Stimulated activated CD4-positive, alpha-beta T cell treated with anti-CD3 and anti-CD28 coated beads, Interleukin-12 subunit alpha, Interleukin-12 subunit beta, amount 100 ng/mL, for 48 hours (primary cell): ENCODE data around the gene TAGLN2.

Experiments
- DNase-seq, 3 donors: peaks; one replicate each; pipeline ENCODE4 v3.0.0-alpha.2; 2020; ENCODE audit warnings: low read depth in 2 of 3, low spot score in 1 of 3

The TAGLN2 gene

GRCh38 chr1:159879136-159879535, 46.2 kb downstream of the TAGLN2 start:
- DNase-seq, result no peak

DNA sequence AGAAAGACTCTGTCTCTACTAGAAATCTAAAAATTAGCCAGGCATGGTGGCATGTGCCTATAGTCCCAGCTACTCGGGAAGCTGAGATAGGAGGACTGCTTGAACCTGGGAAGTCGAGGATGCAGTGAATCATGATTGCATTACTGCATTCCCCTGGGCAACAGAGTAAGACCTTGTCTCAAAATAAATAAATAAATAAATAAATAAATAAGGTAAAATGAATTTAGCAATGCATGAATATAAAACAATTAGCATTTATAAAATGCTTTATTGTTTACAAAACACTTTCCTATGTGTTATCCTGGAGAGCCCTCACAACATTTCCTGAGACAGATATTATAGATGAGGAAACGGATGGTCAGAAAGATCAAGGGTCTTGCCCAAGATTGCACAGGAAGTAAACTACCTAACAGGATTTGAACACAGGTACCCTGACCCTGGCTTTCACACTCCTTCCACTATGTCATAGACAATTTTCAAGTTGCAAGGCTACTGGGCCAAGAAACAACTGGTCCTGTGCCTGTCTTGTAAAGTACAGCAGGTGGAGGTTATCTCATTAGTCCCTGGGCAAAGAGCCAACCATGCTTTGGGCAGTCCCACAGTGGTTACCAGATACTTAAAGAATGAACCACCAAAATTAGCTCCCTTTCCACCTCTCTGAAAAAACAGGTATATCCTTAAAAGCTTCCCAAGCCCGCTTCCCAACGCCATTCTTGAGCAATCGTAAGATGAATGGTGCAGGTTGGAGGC, 47.4 kb downstream of the TAGLN2 start:
- DNase-seq, result no peak

GRCh38 chr1:159873530-159874143, 51.7 kb downstream of the TAGLN2 start:
- no peak for DNase-seq

DNA sequence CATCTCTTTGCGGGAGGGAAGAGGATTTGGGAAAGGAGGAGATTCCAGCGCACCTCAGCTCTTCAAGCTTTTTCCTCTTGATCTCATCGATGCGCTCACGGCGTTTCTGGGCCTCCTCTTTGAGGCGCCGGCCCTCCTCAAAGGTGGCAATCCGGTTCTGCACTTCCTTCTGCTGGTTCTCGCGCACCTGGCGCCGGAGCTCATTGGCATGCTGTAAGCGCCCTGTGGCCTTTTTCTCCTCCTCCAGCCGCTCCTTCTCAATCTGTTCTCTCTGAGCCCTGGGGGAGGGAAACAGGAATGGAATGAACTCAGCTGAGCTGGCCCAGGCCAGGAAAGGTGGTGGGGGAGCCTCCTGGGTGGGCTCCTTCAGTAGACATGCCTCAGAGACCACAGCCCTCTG, 52.4 kb downstream of the TAGLN2 start:
- no peak for DNase-seq

- no peak for DNase-seq
Observed at GRCh38 chr1:159870704-159871103, 54.6 kb downstream of the TAGLN2 start.

DNA sequence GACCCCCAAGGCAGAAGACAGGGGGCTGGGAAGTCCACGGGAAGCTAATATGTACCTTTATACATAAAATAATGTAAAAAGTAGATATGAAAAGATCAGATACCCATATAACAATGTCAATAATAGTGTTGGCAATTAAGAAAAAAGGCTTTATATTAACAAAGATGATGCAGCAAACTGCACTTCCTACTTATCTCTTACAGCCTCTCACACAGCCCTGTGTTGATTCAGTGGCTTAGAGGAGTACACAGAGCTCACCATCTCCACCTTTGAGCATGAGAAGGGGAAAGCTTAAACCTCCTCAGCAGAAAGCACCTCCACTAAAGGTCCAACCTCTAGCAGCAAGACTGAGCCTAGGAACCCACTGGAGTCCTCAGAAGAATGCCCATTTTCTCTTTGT, 55.7 kb downstream of the TAGLN2 start:
- no peak for DNase-seq

DNA sequence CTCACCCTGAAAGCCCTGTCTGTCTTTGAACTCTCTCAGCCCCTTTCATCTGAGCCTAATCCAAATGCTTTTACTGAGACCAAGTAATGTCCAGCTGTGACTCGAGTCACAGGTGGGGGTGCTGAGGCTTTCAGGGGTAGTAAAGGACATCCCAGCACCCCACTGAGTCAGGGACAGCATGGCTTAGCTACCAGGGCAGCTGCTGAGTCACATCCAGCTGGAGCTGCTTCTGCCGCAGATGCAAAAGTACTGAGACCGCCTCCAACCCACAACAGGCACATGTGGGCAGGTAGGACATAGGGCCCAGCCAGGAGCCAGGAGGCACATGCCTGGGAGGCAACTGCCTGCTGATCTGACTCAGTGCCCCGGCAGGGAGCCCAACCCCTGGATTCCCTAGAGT, 56.1 kb downstream of the TAGLN2 start:
- peak in 2 of 3 donors; percentile 1 to 8 for DNase-seq

DNA sequence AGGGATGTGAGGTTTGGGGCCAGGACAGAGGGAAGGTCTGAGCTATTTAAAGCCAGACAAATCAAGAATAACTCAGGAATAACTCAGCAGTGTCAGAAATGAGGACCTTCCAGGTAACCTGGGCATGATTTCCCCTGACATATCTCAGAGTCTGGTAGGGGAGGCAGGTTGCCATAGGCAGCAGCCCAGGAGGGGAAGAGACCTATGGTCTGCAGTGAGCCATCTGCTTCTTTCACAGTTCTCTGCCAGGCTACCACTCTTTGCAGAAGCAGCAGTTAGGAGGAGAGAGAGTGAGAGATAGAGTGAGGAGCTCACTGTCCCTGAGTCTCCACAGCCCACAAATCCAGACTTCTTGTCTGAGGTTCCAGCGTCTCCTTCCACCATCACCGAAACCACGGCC, 56.5 kb downstream of the TAGLN2 start:
- no peak for DNase-seq
